Measurements from ENCODE around the gene MEF2D.

MEF2D gene

GRCh38 chr1:156420205-156421061 lies 80.1 kb downstream of the MEF2D start:
- FAIRE-seq (peak; percentile 89), DNase-seq (ENCODE audit: insufficient read length) (peak; percentile 64)
- TF ChIP-seq TAF1 (IDR thresholded peaks at IDR 0.05; ENCODE audit: borderline replicate concordance, low read depth, low read length): no peak
- peak; percentile 28; the same call in 1 of the 2 replicates for TF ChIP-seq POLR2A (IDR thresholded peaks at IDR 0.05; ENCODE audit: low read depth, low read length)

DNA sequence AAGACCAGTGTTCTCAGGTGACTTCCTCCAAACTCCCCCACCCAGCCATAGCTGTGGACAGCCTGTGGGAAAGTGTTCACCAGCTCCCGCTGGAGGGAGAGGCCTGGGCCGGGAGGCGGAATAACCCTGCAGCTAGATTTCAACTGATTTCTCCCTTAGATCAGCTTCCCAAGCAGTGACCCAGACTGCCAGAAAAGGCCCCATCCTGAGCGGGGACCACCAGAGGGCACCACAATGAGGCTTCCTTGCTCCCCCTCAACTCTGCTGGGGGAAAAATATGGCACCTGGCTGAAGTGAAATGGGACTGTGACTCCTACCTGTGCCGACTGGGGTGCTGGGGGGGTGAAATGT lies 80.7 kb downstream of the MEF2D start:
- FAIRE-seq (no peak), DNase-seq (ENCODE audit: insufficient read length) (peak; percentile 54)
- TF ChIP-seq POLR2A (IDR thresholded peaks at IDR 0.05; ENCODE audit: low read depth, low read length) (no peak), TAF1 (IDR thresholded peaks at IDR 0.05; ENCODE audit: borderline replicate concordance, low read depth, low read length) (no peak), POLR2AphosphoS5 (IDR thresholded peaks at IDR 0.05; ENCODE audit: low read depth, low read length) (no peak)

DNA sequence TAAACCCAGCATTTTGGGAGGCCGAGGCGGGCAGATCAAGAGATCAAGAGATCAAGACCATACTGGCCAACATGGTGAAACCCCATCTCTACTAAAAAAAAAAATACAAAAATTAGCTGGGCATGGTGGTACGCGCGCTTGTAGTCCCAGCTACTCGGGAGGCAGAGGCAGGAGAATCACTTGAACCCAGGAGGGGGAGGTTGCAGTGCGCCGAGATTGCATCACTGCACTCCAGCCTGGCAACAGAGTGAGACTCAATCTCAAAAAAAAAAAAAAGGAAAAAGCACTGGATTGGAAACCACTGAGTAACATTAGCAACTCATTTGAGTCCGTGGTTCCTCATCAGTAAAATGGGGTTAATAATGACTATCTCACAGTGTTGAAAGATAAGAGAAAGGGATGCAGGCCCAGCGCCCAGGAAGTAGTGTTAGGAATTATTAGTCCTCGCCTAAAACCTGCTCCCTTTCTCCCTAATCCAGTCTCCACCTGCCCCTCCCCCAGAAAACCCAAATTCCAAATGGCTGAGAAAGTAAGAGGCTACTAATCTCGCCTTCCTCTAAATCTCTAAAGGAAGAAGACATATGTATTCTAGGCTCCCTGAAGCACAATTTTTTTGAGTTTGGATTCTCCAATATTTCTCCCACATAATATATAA lies 82.0 kb downstream of the MEF2D start:
- DNase-seq (ENCODE audit: insufficient read length) (no peak), FAIRE-seq (no peak)
- no peak for TF ChIP-seq POLR2A (IDR thresholded peaks at IDR 0.05; ENCODE audit: low read depth, low read length)
- TF ChIP-seq TAF1 (IDR thresholded peaks at IDR 0.05; ENCODE audit: borderline replicate concordance, low read depth, low read length): no peak
- no peak for TF ChIP-seq POLR2AphosphoS5 (IDR thresholded peaks at IDR 0.05; ENCODE audit: low read depth, low read length)

GRCh38 chr1:156417401-156418020 lies 83.1 kb downstream of the MEF2D start:
- no peak for DNase-seq (ENCODE audit: insufficient read length)

DNA sequence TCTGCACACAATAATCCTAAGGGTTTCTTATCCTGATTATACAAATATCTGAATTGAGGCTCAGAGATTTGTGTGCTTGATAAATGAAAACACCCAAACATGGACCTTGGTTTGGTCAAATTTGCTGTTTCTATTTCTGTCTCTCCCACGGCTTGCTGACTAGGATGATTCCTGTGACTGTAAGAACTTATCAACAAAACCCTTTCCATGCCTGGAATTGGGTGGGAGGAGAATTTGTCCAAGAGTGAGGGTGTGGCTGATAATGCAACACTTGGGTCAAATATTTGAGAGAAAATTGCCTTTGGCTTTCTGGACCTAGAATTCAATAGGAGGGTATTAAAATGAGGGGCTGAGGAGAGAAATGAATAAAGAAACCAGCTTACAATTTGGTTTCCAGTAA lies 83.6 kb downstream of the MEF2D start:
- FAIRE-seq (no peak), DNase-seq (ENCODE audit: insufficient read length) (no peak)
- TF ChIP-seq POLR2A (IDR thresholded peaks at IDR 0.05; ENCODE audit: low read depth, low read length) (no peak), POLR2AphosphoS5 (IDR thresholded peaks at IDR 0.05; ENCODE audit: low read depth, low read length) (no peak), TAF1 (IDR thresholded peaks at IDR 0.05; ENCODE audit: borderline replicate concordance, low read depth, low read length) (no peak)

More at GRCh38 chr1:156417401-156418020, 83.1 kb downstream of the MEF2D start:
- no peak for TF ChIP-seq POLR2AphosphoS5 (IDR thresholded peaks at IDR 0.05; ENCODE audit: low read depth, low read length)
- TF ChIP-seq TAF1 (IDR thresholded peaks at IDR 0.05; ENCODE audit: borderline replicate concordance, low read depth, low read length): no peak
- TF ChIP-seq POLR2A (IDR thresholded peaks at IDR 0.05; ENCODE audit: low read depth, low read length): no peak
- peak; percentile 60 for FAIRE-seq

- TF ChIP-seq POLR2AphosphoS5 (IDR thresholded peaks at IDR 0.05; ENCODE audit: low read depth, low read length) (no peak), POLR2A (IDR thresholded peaks at IDR 0.05; ENCODE audit: low read depth, low read length) (no peak), TAF1 (IDR thresholded peaks at IDR 0.05; ENCODE audit: borderline replicate concordance, low read depth, low read length) (no peak)
- FAIRE-seq (no peak), DNase-seq (ENCODE audit: insufficient read length) (no peak)
Measured at GRCh38 chr1:156414461-156415064, 86.0 kb downstream of the MEF2D start.

All from GM12892 (cell line).